HepG2 (cell line): ENCODE results near the gene URB1. TPM values are rescaled to one million over a fixed set of nuclear protein-coding genes. Genes with fewer than 3 reads are reported as not detected.
A peak's percentile ranks its signal among the peaks of the same experiment; 100 is the strongest.

Source experiments
- ATF1 ChIP-seq: IDR thresholded peaks from 2 replicates; pipeline ENCODE4 v1.6.1; 2016; ENCODE audit warnings: mild to moderate bottlenecking, control low read depth
- ATF7-NPFF ChIP-seq: sonication (generic); formaldehyde crosslinking; IDR thresholded peaks from 2 replicates; pipeline ENCODE4 v1.8.1; 2023; ENCODE audit warnings: mild to moderate bottlenecking, low read depth, missing genetic modification reagents, moderate library complexity
- ETV5 ChIP-seq: IDR thresholded peaks from 2 replicates; pipeline ENCODE4 v1.6.1; 2018; ENCODE audit warnings: missing biosample characterization, missing genetic modification reagents, inconsistent platforms, borderline replicate concordance
- FOXJ3 ChIP-seq: sonication (generic); formaldehyde crosslinking; IDR thresholded peaks from 2 replicates; pipeline ENCODE4 v1.4.0; 2020; ENCODE audit warnings: missing genetic modification reagents, mild to moderate bottlenecking, borderline replicate concordance
- GATA4 ChIP-seq: sonication (generic); IDR thresholded peaks from 2 replicates; pipeline ENCODE4 v1.6.1; 2016; ENCODE audit warnings: antibody characterized with exemption, low read depth, borderline replicate concordance
- HNRNPH1 ChIP-seq: fragments of 200-400 bp; formaldehyde crosslinking; optimal IDR thresholded peaks from 2 replicates; pipeline ENCODE3; 2017; ENCODE audit warnings: mild to moderate bottlenecking, low read depth, low read length
- KDM1A ChIP-seq: IDR thresholded peaks from 2 replicates; pipeline ENCODE4 v1.6.1; 2016; ENCODE audit warnings: missing compliant biosample characterization
- NR1H2 ChIP-seq: sonication (generic); formaldehyde crosslinking; IDR thresholded peaks from 2 replicates; pipeline ENCODE4 v1.8.1; 2022; ENCODE audit warnings: low read depth, missing genetic modification reagents, borderline replicate concordance
- PPARG ChIP-seq: conservative IDR thresholded peaks from 2 replicates; pipeline ENCODE4 v1.6.1; 2016; ENCODE audit warnings: missing biosample characterization, missing genetic modification reagents
- RAD21 ChIP-seq: fragments of 450-650 bp; formaldehyde crosslinking; IDR thresholded peaks from 2 replicates; pipeline ENCODE4 v1.5.0; 2020; ENCODE audit warnings: mild to moderate bottlenecking
- RARA ChIP-seq: IDR thresholded peaks from 2 replicates; pipeline ENCODE4 v1.6.1; 2016; ENCODE audit warnings: missing genetic modification reagents, missing compliant biosample characterization
- RFXANK ChIP-seq: IDR thresholded peaks from 2 replicates; pipeline ENCODE4 v1.6.1; 2016
- SMAD1 ChIP-seq: sonication (generic); formaldehyde crosslinking; IDR thresholded peaks from 2 replicates; pipeline ENCODE4 v1.4.0; 2020; ENCODE audit warnings: missing genetic modification reagents, low read depth, mild to moderate bottlenecking, borderline replicate concordance
- SPEN ChIP-seq: sonication (generic); formaldehyde crosslinking; IDR thresholded peaks from 2 replicates; pipeline ENCODE4 v1.5.1; 2020; ENCODE audit warnings: low read depth, mild to moderate bottlenecking, missing genetic modification reagents
- ZKSCAN5 ChIP-seq: sonication (generic); formaldehyde crosslinking; IDR thresholded peaks from 2 replicates; pipeline ENCODE4 v1.5.1; 2020; ENCODE audit warnings: mild to moderate bottlenecking, missing genetic modification reagents
- ZNF121 ChIP-seq: sonication (generic); formaldehyde crosslinking; IDR thresholded peaks from 2 replicates; pipeline ENCODE4 v1.5.0; 2020; ENCODE audit warnings: mild to moderate bottlenecking, missing genetic modification reagents
- ZNF263 ChIP-seq: sonication (generic); formaldehyde crosslinking; IDR thresholded peaks from 2 replicates; pipeline ENCODE4 v1.4.0; 2020; ENCODE audit warnings: missing genetic modification reagents
- ZNF432 ChIP-seq: sonication (generic); formaldehyde crosslinking; IDR thresholded peaks from 2 replicates; pipeline ENCODE4 v1.5.0; 2020; ENCODE audit warnings: missing genetic modification reagents, mild to moderate bottlenecking, borderline replicate concordance
- polyA plus RNA-seq, 8 experiments: library from polyadenylated mRNA; depleted of rRNA in 3 of 8; stranded (reverse) in 7 of 8; unstranded in 1 of 8; fragments of >200 nt; fragmentation: Illumina TruSeq in 4 of 8; extraction: Trizol in 4 of 8; gene quantifications; 2 replicates each; pipeline versions ENCODE4 v1.2.1 to v1.2.3, GENCODE V29; 2011 to 2016; ENCODE audit warnings: low read depth in 4 of 8, missing spikeins in 1 of 8, mixed read lengths in 1 of 8; ENCODE audit not compliant: insufficient read depth in 1 of 8
- total RNA-seq, 5 experiments: library from RNA; depleted of rRNA; stranded (reverse); fragments of >200 nt; fragmentation: Illumina TruSeq; extraction: Trizol; gene quantifications; 2 replicates each; pipeline ENCODE4 v1.2.3, GENCODE V29; 2016; ENCODE audit warnings: low read depth in 1 of 5
- TF ChIP-seq, protein P1 (sequence below): sonication (generic); formaldehyde crosslinking; conservative IDR thresholded peaks from 2 replicates; pipeline ENCODE4 v1.4.0; 2020; ENCODE audit warnings: missing genetic modification reagents
- TF ChIP-seq, protein P2 (sequence below): sonication (generic); formaldehyde crosslinking; IDR thresholded peaks from 2 replicates; pipeline ENCODE4 v1.8.1; 2023; ENCODE audit warnings: mild to moderate bottlenecking, moderate library complexity, missing genetic modification reagents
- TF ChIP-seq, protein P3 (sequence below): sonication (generic); formaldehyde crosslinking; conservative IDR thresholded peaks from 2 replicates; pipeline ENCODE4 v1.4.0; 2020; ENCODE audit warnings: mild to moderate bottlenecking, missing genetic modification reagents, moderate library complexity
- TF ChIP-seq, protein P4 (sequence below): sonication (generic); formaldehyde crosslinking; IDR thresholded peaks from 2 replicates; pipeline ENCODE4 v1.8.1; 2023; ENCODE audit warnings: mild to moderate bottlenecking, inconsistent platforms, moderate library complexity, missing genetic modification reagents, borderline replicate concordance

URB1 gene
- total and polyA plus RNA-seq, 2 of the 13 experiments (the other 11 are each of a cell fraction or from before 2014, with no cell fraction given): 4.5 to 16.7 TPM

DNA sequence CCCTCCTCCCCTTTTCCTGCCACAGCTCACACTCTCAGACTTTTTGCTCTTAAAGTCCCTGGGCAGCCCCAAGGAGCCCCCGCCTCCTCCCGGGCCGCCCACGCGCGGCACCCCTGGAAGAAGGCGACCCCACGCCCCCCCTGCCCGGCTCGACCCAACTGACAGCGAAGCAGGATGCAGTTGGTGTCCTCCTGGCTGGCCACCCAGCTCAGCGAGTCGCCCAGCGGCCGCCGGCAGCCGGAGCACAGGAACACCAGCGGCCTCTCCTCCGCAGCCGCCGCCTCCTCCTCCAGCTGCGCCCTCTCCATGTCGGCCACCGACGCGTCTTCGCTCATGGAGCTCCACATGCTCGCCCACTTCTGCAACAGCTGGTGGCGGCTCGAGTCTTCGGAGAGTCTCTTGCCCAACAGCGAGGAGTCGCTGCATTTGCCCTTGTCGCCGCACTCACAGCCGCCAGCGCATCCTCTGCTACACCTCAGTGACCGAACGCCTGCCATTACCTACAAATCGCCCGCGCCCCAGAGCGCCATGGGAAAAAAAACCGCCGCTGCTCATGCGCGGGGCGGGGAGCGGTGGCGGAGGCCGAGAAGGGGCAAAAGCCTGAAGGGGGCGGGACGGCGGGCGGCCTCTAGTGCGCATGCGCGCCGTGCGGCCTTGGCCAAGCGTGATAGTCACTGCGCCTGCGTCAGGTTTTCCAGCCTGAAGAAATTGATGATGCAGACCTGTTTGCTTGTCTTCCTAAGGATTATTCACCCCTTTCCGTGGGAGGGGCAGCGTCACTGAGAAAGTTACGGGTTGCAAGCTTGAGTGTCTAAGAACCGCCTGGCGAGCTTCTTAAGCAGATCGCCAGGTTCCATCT lies 114.1 kb downstream of the URB1 start, which contains the start of gene MIS18A (continued):
- TF ChIP-seq ZNF432 (CRISPR knock-in tag) (no peak), ATF7-NPFF (CRISPR knock-in tag) (peak; percentile 53; the same call in 1 of the 2 replicates), ETV5 (no peak), HNRNPH1 (no peak), KDM1A (no peak), SPEN (CRISPR knock-in tag) (peak; percentile 71; the same call in 1 of the 2 replicates), NR1H2 (no peak), ZKSCAN5 (CRISPR knock-in tag) (no peak), ZNF263 (peak; percentile 29; the same call in 1 of the 2 replicates), FOXJ3 (CRISPR knock-in tag) (no peak), ATF1 (CRISPR knock-in tag) (no peak), PPARG (CRISPR knock-in tag) (no peak), GATA4 (no peak), ZNF121 (no peak), RARA (no peak), RAD21 (peak; percentile 60; the same call in 1 of the 2 replicates), RFXANK (no peak), SMAD1 (CRISPR knock-in tag) (no peak)
- TF ChIP-seq, protein P1, sequence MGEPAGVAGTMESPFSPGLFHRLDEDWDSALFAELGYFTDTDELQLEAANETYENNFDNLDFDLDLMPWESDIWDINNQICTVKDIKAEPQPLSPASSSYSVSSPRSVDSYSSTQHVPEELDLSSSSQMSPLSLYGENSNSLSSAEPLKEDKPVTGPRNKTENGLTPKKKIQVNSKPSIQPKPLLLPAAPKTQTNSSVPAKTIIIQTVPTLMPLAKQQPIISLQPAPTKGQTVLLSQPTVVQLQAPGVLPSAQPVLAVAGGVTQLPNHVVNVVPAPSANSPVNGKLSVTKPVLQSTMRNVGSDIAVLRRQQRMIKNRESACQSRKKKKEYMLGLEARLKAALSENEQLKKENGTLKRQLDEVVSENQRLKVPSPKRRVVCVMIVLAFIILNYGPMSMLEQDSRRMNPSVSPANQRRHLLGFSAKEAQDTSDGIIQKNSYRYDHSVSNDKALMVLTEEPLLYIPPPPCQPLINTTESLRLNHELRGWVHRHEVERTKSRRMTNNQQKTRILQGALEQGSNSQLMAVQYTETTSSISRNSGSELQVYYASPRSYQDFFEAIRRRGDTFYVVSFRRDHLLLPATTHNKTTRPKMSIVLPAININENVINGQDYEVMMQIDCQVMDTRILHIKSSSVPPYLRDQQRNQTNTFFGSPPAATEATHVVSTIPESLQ (CRISPR knock-in tag): no peak
- TF ChIP-seq, protein P2, sequence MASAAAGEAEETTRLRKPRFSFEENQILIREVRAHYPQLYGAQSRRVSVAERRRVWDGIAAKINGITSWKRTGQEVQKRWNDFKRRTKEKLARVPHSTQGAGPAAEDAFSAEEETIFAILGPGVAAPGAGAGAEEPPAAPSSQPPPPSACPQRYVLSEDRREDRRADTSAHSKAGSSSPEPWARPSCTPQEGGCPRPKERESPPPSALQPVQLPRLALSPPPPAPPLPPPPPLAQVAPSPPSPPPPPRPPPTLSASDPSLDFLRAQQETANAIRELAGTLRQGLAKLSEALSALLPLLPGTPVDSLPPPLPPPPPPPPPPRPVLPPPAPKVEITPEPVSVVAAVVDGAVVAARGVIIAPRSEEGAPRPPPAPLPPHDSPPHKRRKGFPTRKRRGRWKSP (CRISPR knock-in tag): peak; percentile 44
- TF ChIP-seq, protein P3, sequence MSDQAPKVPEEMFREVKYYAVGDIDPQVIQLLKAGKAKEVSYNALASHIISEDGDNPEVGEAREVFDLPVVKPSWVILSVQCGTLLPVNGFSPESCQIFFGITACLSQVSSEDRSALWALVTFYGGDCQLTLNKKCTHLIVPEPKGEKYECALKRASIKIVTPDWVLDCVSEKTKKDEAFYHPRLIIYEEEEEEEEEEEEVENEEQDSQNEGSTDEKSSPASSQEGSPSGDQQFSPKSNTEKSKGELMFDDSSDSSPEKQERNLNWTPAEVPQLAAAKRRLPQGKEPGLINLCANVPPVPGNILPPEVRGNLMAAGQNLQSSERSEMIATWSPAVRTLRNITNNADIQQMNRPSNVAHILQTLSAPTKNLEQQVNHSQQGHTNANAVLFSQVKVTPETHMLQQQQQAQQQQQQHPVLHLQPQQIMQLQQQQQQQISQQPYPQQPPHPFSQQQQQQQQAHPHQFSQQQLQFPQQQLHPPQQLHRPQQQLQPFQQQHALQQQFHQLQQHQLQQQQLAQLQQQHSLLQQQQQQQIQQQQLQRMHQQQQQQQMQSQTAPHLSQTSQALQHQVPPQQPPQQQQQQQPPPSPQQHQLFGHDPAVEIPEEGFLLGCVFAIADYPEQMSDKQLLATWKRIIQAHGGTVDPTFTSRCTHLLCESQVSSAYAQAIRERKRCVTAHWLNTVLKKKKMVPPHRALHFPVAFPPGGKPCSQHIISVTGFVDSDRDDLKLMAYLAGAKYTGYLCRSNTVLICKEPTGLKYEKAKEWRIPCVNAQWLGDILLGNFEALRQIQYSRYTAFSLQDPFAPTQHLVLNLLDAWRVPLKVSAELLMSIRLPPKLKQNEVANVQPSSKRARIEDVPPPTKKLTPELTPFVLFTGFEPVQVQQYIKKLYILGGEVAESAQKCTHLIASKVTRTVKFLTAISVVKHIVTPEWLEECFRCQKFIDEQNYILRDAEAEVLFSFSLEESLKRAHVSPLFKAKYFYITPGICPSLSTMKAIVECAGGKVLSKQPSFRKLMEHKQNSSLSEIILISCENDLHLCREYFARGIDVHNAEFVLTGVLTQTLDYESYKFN (CRISPR knock-in tag): peak; percentile 13; the same call in 1 of the 2 replicates
- TF ChIP-seq, protein P4, sequence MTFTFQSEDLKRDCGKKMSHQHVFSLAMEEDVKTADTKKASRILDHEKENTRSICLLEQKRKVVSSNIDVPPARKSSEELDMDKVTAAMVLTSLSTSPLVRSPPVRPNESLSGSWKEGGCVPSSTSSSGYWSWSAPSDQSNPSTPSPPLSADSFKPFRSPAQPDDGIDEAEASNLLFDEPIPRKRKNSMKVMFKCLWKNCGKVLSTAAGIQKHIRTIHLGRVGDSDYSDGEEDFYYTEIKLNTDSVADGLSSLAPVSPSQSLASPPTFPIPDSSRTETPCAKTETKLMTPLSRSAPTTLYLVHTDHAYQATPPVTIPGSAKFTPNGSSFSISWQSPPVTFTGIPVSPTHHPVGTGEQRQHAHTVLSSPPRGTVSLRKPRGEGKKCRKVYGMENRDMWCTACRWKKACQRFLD (CRISPR knock-in tag): peak; percentile 62; the same call in 1 of the 2 replicates
